Esophagus muscularis mucosa (tissue), 3 donors: Measurements from ENCODE around the gene CKAP2L.

ENCODE experiments used
- CTCF ChIP-seq, 3 experiments: fragments of 200-600 bp in 2 of 3; fragments of 450-650 bp in 1 of 3; sonication (generic) in 2 of 3; IDR thresholded peaks; one replicate each; pipeline ENCODE4 v1.5.1; 2017 to 2019; ENCODE audit warnings: antibody characterized with exemption in 3 of 3, mild to moderate bottlenecking in 2 of 3, moderate library complexity in 1 of 3
- POLR2AphosphoS5 ChIP-seq, 2 donors: sonication (generic); formaldehyde crosslinking; IDR thresholded peaks; one replicate each; pipeline ENCODE4 v1.6.1; 2017; ENCODE audit warnings: antibody characterized with exemption in 2 of 2

GRCh38 chr2:112794131-112794733, 29.8 kb upstream of the CKAP2L start:
- TF ChIP-seq POLR2AphosphoS5 (IDR thresholded peaks at IDR 0.05): peak; percentile 70 to 76
- TF ChIP-seq CTCF (IDR thresholded peaks at IDR 0.05): no peak
